Sigmoid colon (tissue), 7 donors: Measurements from ENCODE around the gene TFCP2. TPM values are rescaled to one million over a fixed set of nuclear protein-coding genes. Genes with fewer than 3 reads are reported as not detected.

Experiments used
- DNase-seq: peaks from one replicate; pipeline ENCODE4 v3.0.0-alpha.2; 2019
- H3K27ac ChIP-seq, 4 donors: fragments of 200-600 bp; sonication (generic); one replicate each; pipeline ENCODE4 v1.5.1; 2016 to 2019; ENCODE audit warnings: mild to moderate bottlenecking in 1 of 4
- H3K27me3 ChIP-seq, 3 donors: fragments of 200-600 bp; sonication (generic); one replicate each; pipeline ENCODE4 v1.5.1; 2019; ENCODE audit warnings: mild to moderate bottlenecking in 1 of 3
- H3K36me3 ChIP-seq, 4 donors: fragments of 200-600 bp; sonication (generic); one replicate each; pipeline ENCODE4 v1.5.1; 2016 to 2019
- H3K4me1 ChIP-seq, 4 donors: fragments of 200-600 bp; sonication (generic); one replicate each; pipeline ENCODE4 v1.5.1; 2017 to 2019
- H3K4me3 ChIP-seq, 4 donors: fragments of 200-600 bp; sonication (generic); one replicate each; pipeline ENCODE4 v1.5.1; 2017 to 2019; ENCODE audit warnings: mild to moderate bottlenecking in 2 of 4, moderate library complexity in 1 of 4
- H3K9me3 ChIP-seq, 4 donors: fragments of 200-600 bp in 3 of 4; sonication (generic) in 3 of 4; one replicate each; pipeline versions ENCODE4 v1.5.1 to v1.6.1; 2013 to 2019
- CTCF ChIP-seq, 4 experiments: fragments of 450-650 bp in 3 of 4; fragments of 200-600 bp in 1 of 4; IDR thresholded peaks; one replicate each; pipeline ENCODE4 v1.5.1; 2016 to 2019; ENCODE audit warnings: antibody characterized with exemption in 4 of 4, mild to moderate bottlenecking in 3 of 4, moderate library complexity in 2 of 4
- EP300 ChIP-seq, 4 donors: sonication (generic); formaldehyde crosslinking; IDR thresholded peaks; one replicate each; pipeline ENCODE4 v1.6.1; 2017; ENCODE audit warnings: antibody characterized with exemption in 4 of 4
- POLR2A ChIP-seq, 2 donors: fragments of 450-650 bp; IDR thresholded peaks; one replicate each; pipeline ENCODE4 v1.6.1; 2016; ENCODE audit warnings: antibody characterized with exemption in 2 of 2, mild to moderate bottlenecking in 2 of 2, moderate library complexity in 2 of 2
- POLR2AphosphoS5 ChIP-seq, 4 donors: sonication (generic); formaldehyde crosslinking; IDR thresholded peaks; one replicate each; pipeline ENCODE4 v1.6.1; 2017; ENCODE audit warnings: antibody characterized with exemption in 4 of 4
- WGBS, 2 donors: extraction: QIAGEN DNeasy Blood & Tissue Kit; methylation state at CpG; one replicate each; pipeline ENCODE4 v1.1.7; 2013; 5-methylcytosine and 5-hydroxymethylcytosine counted together
- intact Hi-C: fragments of 100-400 bp; cut with DNase I; formaldehyde crosslinking; loops from one replicate; pipeline ENCODE4 v1.15.1; 2023
- polyA plus RNA-seq, 3 donors: library from polyadenylated mRNA; stranded (reverse); fragments of 200-250 nt; gene quantifications; one replicate each; pipeline ENCODE4 v1.2.3, GENCODE V29; 2013
- total RNA-seq, 4 donors: library from RNA; depleted of rRNA; stranded (reverse); fragments of >200 nt; gene quantifications; one replicate each; pipeline ENCODE4 v1.1.0, GENCODE V29; 2016
- donor health status: healthy with polysubstance abuse.
- donor health status: Bipolar disorder and iron deficiency.
- donor health status: healthy.

TFCP2 gene
- total and polyA plus RNA-seq, 7 donors = 10.4 to 18.1 (median 12.7) TPM

- WGBS, 2 donors = 90 to 91% methylated on average over 16 of the region's 16 CpGs
- TF ChIP-seq EP300 (IDR thresholded peaks at IDR 0.05) = no peak
- no peak for TF ChIP-seq CTCF (IDR thresholded peaks at IDR 0.05)
- TF ChIP-seq POLR2AphosphoS5 (IDR thresholded peaks at IDR 0.05) = no peak
- TF ChIP-seq POLR2A (IDR thresholded peaks at IDR 0.05) = no peak
- no peak for DNase-seq
- Histone ChIP-seq H3K27me3 (no peaks in the 10 kb centered on the region), H3K27ac (no peak overlapping the region), H3K4me3 (no peak overlapping the region), H3K9me3 (no peaks in the 10 kb centered on the region), H3K4me1 (no peaks in the 10 kb centered on the region), H3K36me3 (peaks cover 0 to 35% (median 5%) of the 10 kb centered on the region in 4 donors)
- intact Hi-C loops = no loop called here
These were observed 25.8 kb upstream of the TFCP2 start for GRCh38 chr12:51198568-51199365.

DNA sequence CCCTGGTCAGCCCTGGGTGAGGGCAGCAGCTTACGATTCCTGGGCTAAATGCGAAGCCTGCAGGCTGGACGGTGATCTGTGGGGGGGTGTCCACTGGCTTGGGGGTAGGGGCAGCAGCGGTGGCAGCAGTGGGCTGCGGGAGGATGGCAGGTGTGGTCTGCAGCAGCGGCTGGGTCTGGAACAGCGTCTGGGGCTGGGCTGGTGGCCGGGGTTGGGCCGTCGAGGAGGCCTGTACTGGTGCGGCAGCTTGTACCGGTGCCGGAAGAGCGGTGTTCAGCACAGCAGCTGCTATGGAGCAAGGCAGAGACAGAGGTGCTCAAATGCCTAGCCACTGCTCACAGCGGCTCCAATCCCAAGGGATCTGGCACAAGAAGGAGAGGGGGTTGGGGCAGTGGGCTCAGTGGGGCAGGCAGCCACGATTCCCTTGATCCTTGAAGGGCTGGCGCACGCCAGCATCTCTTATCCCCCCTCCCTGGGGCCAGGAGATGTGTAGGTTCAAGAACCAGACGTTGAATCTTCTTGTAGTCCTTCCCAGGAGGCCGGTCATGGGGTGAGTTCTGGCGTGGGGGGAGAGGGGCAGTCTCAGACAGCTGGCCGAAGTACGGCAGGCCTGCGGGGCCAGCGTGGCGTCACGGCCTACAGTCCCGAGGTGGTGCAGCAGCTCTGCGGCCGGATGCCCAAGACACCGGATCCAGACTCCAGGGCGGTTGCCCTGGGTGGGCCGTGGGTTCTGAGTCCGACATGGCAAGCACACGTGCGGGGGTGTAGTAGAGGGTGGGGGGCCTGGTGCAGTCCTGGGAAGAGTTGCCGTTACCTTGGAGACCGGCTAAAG lies 25.0 kb upstream of the TFCP2 start:
- no peak overlapping the region for H3K27ac ChIP-seq
- TF ChIP-seq POLR2A (IDR thresholded peaks at IDR 0.05) = no peak
- TF ChIP-seq CTCF (IDR thresholded peaks at IDR 0.05) = no peak
- no peak for TF ChIP-seq POLR2AphosphoS5 (IDR thresholded peaks at IDR 0.05)
- TF ChIP-seq EP300 (IDR thresholded peaks at IDR 0.05) = no peak
- H3K36me3 ChIP-seq = peaks cover 0 to 31% (median 4%) of the 10 kb centered on the region in 4 donors
- no peak overlapping the region for H3K4me3 ChIP-seq
- H3K9me3 ChIP-seq = no peaks in the 10 kb centered on the region
- WGBS, 2 donors = 95% methylated on average over 38 of the region's 38 CpGs
- intact Hi-C loops = no loop called here
- no peaks in the 10 kb centered on the region for H3K4me1 ChIP-seq
- no peak for DNase-seq
- H3K27me3 ChIP-seq = no peaks in the 10 kb centered on the region

DNA sequence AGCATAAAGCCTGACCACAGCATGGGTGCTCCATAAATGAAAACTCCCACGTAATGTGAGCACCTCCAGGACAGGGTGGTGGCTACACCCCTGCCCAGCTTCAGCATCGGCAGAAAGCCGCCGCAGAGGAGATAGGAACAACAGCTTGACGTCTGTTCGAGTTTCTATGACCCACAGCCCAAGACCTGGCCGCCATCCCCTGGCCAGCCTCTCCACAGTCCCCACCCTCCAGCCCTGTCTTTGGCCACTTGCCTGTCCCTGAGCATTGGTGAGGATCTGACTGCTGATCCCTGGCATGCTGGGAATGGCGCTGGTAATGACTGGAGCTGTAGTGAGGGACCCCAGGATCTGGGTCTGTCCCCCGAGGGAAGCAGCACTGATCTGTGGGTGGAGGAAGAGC lies 23.6 kb upstream of the TFCP2 start:
- Histone ChIP-seq H3K4me1 (no peaks in the 10 kb centered on the region), H3K27me3 (no peaks in the 10 kb centered on the region), H3K9me3 (no peaks in the 10 kb centered on the region), H3K4me3 (no peak overlapping the region), H3K27ac (no peak overlapping the region), H3K36me3 (peaks cover 5 to 39% (median 6%) of the 10 kb centered on the region in 4 donors)
- intact Hi-C loops = no loop called here
- peak; percentile 41 for DNase-seq
- whole genome bisulfite sequencing, 2 donors = 94% methylated on average over 9 of the region's 9 CpGs
- TF ChIP-seq CTCF (IDR thresholded peaks at IDR 0.05) (no peak), EP300 (IDR thresholded peaks at IDR 0.05) (no peak), POLR2AphosphoS5 (IDR thresholded peaks at IDR 0.05) (no peak), POLR2A (IDR thresholded peaks at IDR 0.05) (no peak)

GRCh38 chr12:51195841-51196240 lies 22.9 kb upstream of the TFCP2 start:
- Histone ChIP-seq H3K4me1 (no peaks in the 10 kb centered on the region), H3K27ac (no peak overlapping the region), H3K9me3 (no peaks in the 10 kb centered on the region), H3K4me3 (no peak overlapping the region), H3K36me3 (peaks cover 5 to 46% (median 7%) of the 10 kb centered on the region in 4 donors), H3K27me3 (no peaks in the 10 kb centered on the region)
- peak; percentile 48 for DNase-seq
- TF ChIP-seq EP300 (IDR thresholded peaks at IDR 0.05) = no peak
- 94 to 95% methylated on average over 7 of the region's 7 CpGs for WGBS, 2 donors
- intact Hi-C loops = no loop called here

DNA sequence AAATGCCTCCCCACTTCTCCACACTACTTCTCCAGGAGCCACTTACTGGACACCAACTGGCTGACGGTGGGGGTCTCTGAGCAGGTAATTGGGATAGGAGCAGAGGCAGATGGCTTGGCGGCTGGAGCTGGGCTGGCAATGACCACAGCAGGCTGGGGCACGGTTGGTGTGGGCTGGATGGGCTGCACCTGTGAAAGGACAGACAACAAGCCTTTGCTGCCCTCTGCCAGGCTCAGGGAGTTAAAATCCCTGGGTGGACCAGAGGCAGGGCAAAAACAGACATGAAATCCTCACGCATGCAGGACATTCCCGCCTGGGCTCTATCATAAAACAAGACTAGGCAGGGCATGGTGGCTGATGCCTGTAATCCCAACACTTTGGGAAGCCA lies 19.3 kb upstream of the TFCP2 start:
- Histone ChIP-seq H3K27me3 (no peaks in the 10 kb centered on the region), H3K27ac (no peak overlapping the region), H3K4me1 (no peaks in the 10 kb centered on the region), H3K4me3 (no peak overlapping the region), H3K36me3 (peaks cover 2 to 57% (median 14%) of the 10 kb centered on the region in 4 donors), H3K9me3 (no peaks in the 10 kb centered on the region)
- intact Hi-C loops = no loop called here
- WGBS, 2 donors = 91 to 92% methylated on average over 5 of the region's 5 CpGs
- no peak for TF ChIP-seq POLR2A (IDR thresholded peaks at IDR 0.05)
- TF ChIP-seq POLR2AphosphoS5 (IDR thresholded peaks at IDR 0.05) = no peak
- no peak for TF ChIP-seq EP300 (IDR thresholded peaks at IDR 0.05)
- DNase-seq = no peak
